HG02840 (cell line): ENCODE results near the gene NCK2.

ENCODE experiments used
- ATAC-seq: cut with Tn5 transposase; IDR thresholded peaks from one replicate; pipeline ENCODE4 v1.9.1; 2021; ENCODE audit warnings: mild to moderate bottlenecking, moderate library complexity, moderate number of reproducible peaks; ENCODE audit not compliant: unreplicated experiment, low FRiP score

Gene NCK2

DNA sequence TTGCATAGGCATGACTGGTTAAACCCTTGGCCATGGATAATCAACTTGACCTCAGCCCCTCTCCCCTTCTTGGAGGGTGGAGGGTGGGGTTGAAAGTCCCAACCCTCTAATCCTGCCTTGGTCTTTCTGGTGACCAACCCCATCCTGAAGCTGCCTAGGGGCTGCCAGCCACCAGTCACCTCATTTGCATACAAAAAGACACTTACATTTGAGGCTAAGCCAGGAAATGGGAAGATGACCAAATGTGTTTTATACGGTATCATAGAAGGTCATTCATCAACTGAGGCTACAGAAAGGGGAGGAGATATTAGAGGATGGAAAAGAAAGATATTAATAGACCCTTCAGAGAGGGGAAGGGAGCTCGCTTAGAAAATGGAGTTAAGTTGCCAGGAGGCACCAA is 96.8 kb downstream of the NCK2 start:
- ATAC-seq, result no peak

DNA sequence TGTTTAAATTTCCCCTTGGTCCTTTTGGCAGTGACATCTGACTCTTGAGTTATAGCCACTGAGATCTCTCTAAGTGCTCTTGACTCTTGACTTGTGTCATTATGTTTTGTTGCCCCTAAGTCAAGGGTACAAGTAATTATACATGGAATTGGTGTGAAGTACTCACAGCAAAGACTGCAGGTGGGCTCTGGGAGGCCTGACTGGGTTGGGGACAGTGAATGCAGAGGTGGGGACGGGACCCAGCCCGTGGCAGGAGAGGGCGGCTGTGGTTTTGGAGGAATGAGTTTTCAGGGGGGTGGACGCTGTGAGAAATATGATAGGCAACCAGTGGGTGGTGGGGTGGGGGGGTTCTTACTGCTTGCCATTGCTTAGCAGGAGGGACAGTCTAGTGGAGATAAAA is 97.8 kb downstream of the NCK2 start:
- no peak for ATAC-seq

DNA sequence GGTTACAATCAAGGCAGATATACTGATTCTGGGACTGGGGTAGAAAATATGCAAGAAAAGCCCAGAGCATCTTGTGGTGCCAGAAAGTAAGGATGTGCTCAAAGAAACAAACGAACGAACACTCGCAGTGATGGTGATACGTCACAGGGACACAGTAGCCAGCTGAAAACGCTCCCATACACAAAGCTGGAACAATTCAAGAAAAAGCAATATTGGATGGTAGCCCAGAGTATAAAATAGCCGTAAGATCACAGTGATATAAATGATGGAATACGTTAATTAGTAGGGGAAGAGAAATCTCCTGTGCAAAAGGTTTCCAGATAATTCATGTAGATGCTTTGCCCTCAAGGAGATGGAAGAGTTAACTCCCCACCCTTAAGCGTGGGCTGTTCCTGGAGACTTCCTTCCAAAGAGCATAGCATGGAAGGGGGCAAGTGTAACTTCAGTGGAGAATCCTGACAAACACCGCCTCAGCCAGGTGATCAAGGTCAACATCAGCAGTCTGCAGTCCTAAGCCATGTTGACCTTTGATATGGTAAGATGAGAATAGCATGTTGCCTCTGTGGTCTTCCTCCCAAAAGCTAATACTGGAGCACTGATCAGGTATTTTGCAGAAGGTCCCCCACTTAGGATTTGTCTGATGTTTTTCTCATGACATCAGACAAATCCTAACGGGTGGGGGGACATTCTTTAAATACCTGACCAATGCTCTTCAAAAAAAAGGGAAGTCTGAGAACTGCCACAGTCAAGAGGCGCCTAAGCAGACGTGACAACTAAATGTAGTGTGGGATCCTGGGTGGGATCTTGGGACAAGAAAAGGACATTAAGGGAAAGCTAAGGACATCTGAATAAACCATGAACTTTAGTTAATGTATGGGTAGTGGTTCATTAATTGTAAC is 99.0 kb downstream of the NCK2 start:
- ATAC-seq, result no peak

DNA sequence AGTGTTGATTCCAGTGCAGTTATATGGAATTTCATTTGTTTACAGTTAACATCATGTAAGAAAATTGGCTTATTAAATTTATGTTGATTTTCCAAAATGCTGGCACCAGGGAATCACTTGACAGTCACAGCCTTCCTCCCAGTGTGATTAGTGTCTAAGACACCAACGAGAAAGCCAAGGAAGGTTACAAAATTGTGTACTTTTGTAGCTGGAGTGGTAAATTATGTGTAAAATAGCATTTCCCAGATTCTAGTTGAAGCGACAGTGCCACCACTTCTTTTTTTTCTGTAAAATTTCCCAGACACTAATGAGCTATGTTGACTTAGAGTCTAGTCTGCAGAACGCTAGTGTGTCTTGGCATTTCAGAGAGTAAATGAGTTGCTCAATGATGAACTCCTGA is 101.3 kb downstream of the NCK2 start:
- ATAC-seq, result no peak

DNA sequence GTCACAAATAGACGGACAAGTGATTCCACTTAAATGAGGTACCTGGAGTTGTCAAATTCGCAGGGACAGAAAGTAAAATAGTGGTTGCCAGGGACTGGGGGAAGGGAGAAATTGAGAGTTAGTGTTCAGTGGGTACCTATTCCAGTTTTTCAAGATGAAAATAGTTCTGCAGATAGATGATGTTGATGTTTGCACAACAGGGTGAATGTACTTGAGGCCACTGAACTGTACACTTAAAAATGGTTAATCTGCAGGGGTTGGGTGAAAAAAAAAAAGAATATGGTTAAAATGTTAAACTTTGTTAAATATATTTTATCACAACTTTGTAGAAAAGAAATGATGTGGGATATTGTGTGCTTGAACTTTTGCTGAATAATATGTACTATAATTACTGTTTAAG is 102.3 kb downstream of the NCK2 start:
- ATAC-seq, result no peak

DNA sequence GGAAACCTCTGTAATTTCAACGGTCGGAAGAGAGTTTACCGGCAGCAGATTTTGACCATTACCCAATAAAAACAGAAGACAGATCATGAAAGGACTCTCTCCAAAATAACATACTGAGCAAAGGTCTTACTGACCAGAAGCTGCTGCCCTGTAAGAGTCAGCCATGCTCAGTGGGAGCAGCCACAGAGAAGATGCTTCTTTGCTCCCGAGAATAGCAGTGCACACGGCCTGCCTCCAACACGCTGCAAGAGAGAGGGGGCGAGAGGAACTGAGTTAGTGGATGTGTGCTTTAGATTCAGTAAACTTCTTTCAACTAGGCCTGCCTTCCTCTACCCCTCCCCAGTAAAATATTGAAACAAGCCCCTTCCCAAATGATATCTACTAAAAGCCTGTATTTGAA is 103.7 kb downstream of the NCK2 start:
- no peak for ATAC-seq

DNA sequence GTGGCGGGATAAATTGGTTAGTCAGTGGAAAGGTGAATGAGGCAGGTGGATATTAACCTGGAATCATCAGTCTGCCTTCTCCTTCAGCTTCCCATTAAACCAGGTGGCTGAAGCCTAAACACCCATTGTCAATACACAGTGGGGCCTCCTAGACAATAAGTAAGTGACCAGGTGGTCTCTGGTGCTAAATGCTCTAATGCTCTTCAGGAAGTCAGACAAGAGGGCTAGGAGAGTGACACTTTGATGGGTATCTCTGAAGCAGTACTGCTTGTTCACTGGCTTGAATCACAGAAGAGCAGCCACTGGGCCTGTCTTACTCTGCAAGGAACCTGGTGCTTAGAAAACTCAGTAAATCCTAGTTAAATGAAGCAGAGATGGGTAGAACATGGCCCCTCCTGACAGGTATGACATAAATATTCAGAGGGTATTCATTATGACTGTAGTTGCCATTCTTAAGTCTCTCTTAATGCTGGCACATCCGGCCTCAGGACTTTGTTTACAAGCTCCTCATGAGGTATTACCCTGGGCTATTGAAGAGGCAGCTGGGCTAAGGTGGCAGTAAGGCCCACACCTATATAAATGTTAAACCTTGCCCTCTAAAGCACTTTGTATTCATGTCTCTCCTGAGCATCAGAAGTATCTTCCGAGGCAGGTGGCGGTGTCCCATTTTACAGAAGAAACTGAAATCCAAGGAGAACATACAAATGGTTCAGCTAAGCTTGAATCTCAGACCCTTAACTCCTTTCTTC is 104.9 kb downstream of the NCK2 start:
- no peak for ATAC-seq

DNA sequence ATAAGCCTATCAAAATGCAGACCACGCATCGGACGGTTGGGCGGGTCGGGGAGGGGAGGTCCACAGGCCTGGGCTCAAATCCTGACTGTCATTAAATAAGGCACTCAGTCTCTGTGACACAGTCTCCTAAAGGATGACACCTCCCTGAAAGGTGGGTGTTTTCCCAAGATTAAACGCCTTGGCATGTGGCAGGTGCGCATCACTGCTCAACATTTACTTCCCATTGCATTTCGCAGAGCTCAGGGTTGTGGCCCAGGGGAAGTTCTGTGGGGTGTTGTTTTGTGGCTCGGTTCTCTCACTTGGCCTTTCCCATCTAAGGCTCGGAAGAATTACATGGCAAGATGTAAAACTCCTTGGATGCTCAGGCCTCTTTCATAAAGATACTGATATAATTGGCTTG is 107.4 kb downstream of the NCK2 start:
- ATAC-seq, result no peak

DNA sequence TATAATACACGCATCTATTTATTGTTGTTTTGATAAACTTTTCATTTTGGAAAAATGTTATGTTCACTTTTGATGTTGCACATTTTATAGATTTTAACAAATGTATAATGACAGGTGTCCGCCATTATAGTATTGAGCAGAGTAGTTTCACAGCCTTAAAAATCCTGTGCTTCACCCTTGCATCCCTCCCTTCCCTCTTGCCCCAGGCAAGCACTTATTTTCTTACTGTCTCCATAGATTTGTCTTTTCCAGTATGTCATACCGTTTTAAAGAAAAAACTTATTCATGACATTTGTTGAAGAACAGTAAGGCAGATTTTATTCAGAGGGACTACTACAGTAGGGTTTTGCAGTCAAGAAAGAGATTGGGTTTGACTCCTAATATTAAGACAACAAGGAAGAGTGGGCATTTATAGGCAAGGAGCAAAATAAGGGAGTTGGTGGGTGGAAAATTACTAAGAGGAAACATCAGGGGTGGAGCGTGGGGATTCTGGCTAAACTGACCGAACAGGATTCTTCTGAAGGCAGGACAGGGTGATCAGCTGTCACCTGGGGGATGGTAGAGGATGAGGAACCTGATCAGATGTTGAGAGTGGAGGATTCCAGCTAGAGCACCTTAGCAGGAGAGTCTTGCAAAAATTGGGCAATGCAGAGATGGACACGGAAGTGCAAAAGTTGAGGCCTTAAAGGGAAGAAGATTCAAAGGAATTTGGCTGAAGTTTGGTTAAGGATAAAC is 108.8 kb downstream of the NCK2 start:
- no peak for ATAC-seq

DNA sequence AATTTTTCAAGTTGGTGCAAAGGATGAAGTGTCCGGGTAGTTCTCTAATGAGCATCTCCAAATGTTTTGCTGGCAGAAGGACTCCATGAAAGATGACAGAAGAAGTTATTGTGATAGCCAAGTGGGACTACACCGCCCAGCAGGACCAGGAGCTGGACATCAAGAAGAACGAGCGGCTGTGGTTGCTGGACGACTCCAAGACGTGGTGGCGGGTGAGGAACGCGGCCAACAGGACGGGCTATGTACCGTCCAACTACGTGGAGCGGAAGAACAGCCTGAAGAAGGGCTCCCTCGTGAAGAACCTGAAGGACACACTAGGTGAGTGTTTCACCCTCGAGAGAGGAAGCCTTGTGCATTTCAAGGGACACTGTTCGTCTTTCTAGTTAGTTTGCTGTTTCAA is 110.3 kb downstream of the NCK2 start:
- ATAC-seq, result no peak

DNA sequence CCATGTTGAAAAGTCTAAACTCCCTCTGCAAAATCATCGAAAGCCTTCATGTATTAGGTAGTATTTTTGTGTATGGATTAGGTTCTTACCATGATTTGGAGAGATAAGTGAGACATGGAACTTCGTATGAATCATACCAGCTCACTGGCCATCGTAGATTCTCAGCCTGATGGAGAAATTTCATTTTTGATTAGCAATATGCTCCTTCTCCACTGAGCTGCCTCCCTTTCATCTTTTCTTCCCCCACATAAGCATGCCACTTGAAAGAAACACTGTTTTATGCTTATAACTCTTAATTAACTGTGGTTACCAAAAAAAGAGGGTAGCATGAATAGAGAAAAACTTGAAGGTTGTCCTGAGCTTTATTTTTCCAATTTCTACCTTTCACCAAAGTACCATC is 111.9 kb downstream of the NCK2 start:
- no peak for ATAC-seq

DNA sequence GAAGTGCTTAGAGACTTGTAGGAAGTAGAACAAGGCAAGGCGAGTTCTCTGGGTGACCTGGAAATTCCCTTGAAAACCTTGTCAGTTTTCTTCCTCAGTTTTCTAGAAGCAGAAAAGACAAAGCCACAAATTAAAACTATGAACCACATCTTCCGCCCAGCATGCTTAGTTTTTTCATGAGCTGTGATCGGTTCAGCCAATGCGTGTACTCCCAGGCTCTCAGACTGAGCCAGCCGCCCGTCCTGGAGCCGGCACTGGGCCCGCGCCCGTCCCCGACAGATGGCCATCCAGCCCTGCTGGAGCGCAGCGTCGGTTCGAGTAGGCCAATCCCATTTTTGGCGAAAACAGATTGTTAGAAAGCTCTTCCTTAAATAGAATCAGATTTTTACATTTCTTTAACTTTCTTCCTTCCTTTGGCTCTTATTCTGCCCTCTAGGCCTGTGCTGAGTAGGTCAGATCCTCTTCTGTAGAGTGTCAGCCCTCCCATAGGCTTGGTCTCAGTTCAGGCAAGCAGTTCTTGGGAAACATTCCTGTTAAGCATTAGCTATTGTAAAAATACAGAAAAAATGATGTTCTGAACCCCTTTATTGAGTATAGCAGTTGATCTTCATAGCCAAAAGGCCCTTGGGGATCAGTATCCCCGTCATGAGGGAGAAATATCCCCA is 112.5 kb downstream of the NCK2 start:
- ATAC-seq, result no peak

DNA sequence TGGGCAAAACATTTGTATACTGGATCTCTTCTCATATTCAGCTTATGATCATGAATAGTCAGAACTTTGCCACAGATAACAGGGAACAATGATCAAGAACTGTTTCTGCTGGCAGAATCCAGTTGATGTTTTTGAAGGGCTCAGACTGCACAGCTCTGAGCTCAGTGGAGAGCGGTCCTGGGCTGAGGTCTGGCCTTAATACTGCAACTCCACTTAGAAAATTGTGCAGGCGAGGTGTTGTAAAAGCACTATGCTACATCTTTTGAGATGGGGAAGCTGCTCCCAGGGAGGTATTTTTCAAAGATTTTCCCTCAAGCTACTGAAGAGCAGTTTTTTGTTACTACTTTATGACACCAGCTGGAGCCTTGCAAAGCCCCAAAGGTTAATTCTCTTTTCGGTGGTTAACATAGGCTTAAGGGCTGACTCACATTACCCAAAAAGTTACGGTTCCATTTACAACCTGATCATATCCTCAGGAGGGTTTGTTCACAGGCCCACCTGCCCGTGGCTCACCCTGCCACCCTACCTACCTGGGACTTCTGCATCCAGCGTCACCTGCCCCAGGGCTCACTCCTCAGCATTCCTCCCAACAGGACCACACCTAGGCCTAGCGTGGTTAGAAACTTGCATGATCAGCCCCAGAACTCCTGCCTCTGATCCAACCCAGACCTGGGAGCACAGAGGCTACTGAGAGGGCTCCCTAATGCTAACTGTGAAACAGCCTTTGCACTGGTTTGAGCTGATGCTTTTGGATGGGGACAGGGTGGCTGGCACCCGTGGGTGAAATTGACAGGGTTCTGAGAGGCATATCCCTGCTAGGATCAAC is 114.4 kb downstream of the NCK2 start:
- no peak for ATAC-seq

DNA sequence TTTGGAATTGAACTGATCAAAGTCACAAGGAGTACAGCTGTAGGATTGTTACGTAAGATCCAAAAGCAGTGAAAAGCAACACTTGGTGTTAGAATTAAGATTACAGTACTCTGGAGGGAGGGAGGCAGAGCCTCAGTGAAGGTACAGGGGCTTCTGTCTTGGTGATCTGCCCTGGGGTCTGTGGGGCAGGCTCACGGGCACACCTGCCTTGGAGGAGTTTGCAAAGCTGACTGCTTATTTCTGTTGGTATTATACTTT is 114.9 kb downstream of the NCK2 start:
- no peak for ATAC-seq

DNA sequence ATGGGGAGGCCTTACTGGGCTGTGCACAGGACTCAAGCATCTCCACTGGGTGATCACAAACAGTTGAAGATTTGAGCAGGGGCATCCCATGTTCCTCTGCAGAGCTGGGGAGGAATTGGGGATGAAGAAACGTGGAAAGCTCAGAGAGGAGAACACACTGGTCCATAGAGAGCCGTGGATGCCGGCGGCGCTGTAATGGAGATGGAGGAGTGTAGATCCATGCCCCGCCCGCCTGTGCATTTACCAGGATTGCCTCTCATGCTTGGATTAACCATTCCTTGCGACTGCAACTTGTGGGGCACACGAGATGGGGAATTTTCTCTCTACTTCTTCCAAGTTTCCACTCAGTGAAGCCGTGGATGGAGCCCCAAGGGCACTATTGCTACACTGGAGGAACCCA is 115.9 kb downstream of the NCK2 start:
- no peak for ATAC-seq

DNA sequence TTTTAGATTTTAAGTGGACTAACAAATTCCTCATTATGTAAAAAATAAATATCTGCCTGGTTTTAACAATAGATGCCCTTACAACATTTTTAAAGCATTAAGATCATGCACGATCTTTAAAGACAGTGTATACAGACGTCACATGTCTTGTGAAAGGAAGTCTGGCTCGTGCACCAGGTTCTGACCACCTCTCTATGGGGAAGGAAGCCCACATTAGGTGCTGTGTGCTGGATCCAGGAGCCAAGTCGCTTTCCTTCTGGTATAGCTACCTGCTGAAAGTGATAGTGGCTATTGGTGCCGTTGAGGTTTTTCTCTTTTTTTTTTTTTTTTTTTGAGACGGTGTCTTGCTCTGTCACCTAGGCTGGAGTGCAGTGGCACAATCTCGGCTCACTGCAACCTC is 116.5 kb downstream of the NCK2 start:
- ATAC-seq, result no peak

DNA sequence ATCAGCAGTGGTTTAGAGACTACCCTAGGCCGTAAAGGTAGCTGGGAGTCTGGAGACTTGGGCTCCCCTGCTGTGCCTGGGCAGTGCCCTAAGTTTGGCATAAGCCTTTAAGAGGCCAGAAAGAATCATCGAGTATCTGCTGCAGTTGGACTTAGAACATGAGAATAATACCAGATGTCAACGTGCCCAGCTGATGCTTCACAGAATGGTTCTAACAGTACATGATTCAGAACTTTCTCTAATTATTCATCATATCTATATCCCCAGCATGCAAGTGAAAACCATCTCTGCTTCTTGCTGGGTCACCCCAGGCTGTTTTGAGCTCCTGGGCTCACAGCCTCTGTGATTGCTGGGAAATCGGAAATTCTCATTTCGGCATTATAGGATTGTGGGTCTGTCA is 118.1 kb downstream of the NCK2 start:
- ATAC-seq, result no peak

DNA sequence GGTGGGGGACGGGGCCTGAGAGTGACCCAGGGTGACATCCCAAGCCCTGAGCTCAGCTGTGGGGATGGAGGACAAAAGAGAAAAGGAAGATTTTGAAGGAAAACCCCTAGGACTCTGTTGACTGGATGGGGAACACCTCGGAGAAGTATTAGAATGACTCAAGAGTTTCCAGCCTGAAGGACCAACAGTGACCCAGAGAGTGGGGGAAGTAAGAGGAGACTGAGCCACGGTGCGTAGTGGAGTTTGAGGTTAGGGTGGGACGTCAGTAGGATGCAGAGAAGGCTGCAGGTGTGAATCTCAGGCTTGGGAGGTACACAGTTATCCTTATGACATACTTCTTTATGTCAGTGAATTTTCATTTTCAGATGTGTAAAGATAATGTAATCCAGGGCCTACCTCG is 119.5 kb downstream of the NCK2 start:
- no peak for ATAC-seq

DNA sequence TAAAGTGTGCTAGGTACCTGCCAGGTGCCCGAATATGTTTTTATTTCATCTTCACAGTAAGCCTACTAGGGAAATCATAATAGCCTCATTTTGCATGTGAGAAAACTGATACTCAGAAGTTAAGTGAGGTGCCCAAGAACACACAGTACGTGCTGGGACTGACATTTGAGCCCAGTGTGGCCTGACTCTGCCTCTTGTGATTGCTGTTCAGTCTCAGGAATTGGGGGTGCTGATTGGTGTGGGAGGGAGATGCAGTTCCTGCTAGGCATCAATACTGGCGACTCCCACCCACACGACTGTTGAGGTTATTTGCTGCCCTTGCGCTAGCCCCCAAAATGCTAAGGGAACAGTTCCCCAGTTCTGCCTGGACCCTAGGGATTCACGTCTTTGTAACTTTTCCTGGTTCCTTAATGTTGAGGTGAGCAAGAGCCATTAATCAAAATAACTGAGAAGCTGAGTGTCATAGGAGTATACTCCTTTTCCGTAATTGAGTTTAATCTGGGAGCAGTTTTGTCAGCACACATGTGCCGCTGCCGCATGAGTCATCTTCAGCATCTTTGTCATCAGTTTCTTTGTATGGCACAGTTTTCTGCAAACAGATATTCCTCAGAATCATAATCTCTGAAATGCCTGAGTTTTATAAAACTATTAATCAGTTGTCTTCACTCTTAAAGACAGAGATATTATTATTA is 120.7 kb downstream of the NCK2 start:
- ATAC-seq, result no peak
